HG03442 (cell line): ENCODE measurements around the gene METAP2.
"Not testable (repeated sequence)": the region's sequence is repeated elsewhere in the genome, so short reads cannot be mapped to it uniquely, and the experiment has no call there.

Experiments
- ATAC-seq: cut with Tn5 transposase; IDR thresholded peaks from one replicate; pipeline ENCODE4 v1.9.1; 2021; ENCODE audit warnings: mild to moderate bottlenecking, moderate library complexity; ENCODE audit not compliant: unreplicated experiment

METAP2 gene

DNA sequence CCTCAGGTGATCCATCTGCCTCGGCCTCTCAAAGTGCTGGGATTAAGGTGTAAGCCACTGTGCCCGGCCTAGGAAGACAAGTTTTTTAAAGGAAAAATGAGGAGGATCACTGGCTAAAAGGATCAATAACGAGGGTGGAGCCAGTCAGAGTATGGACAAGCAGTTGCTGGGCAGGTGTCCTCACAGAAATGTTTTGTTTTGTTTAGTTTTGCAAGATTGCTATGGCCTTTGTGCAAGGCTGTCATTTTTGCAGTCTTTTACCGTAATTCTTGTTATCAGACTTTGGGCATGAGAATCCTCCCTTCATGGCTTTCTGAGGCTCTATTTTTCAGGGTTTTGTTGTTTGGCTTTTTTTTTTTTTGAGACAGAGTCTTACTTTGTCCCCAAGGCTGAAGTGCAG lies 11.9 kb upstream of the METAP2 start:
- no peak for ATAC-seq

DNA sequence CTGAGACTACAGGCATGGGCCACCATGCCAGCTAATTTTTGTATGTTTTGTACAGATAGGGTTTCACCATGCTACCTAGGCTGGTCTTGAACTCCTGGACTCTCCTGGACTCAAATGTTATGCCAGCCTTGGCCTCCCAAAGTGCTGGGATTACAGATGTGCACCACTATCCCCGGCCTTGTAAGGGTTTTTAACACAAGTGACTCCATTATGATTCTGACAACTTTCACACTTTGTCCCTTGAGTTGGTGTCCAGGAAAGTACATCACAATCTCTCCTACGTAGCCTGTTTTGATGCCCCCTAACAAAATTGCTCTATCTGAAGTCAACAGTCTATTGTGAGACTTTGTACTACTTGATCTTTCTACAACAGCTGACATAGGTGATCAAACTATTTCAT lies 11.4 kb upstream of the METAP2 start:
- ATAC-seq = no peak

DNA sequence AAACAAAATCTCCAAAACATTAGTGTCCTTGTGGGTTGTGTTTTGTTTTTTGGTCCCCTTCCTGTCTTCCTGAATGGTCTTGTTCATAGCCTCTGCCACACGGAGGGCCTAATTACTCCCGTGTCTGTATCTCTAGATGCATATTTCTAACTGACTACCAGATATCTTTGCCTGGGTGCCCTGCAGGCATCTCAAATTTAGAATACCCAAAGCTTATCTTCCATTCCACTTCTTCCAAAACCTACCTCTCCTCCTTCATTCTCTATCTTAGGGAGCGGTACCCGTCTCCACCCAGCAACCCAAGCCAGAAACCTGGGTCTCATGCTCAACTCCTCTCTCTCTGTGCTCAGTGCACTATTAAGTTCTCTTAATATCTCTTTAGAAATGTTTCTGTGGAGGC lies 10.9 kb upstream of the METAP2 start:
- ATAC-seq = no peak

DNA sequence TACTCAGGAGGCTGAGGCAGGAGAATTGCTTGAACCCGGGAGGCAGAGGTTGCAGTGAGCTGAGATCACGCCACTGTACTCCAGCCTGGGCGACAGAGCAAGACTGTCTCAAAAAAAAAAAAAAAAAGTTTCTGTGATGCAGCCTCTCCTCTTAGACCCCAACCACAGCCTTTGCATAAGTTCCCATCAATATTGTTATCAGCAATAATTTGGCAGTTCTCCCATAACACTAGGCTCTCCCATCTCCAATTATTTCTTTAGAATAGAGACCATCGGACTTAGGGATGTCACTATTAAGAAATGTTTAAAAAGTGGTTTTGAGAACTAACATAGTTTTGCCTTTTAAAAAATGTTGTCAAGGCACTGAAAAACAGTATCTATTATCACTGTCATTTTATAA lies 10.2 kb upstream of the METAP2 start:
- not testable (repeated sequence) for ATAC-seq

DNA sequence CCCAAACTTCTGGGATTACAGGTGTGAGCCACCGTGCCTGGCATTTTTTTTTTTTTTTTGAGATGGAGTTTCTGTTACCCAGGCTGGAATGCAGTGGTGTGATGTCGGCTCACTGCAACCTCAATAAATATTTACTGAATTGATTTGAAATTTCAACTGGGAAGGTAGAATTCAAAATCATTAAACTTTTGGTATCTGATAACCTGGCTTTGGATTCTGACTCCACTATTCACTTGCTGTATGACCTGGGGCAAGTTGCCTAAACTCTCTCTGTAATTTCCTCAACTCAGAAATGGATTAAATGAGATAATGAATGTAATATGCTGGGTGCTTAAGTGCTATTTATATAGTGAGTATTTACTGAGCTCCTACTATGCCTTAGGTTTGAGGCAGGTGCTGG lies 8.7 kb upstream of the METAP2 start:
- no peak for ATAC-seq

DNA sequence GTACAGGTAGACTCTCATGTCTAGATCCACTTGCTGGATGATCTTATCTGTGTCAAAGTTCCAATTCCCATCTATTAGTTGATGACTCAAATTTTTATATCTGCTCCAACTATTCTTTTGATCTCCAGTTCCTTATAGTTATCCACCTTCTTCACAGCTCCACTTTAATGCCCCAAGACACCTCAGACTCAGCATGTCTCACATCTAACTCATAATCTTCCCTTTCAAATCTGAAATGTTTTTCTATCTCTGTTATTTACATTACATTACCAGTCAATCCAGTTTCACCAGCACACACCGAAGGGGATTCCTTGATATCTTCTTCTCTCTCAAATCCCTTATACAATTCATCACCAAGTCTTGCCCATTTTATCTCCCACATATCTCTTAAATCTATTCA lies 3.7 kb upstream of the METAP2 start:
- ATAC-seq = no peak

DNA sequence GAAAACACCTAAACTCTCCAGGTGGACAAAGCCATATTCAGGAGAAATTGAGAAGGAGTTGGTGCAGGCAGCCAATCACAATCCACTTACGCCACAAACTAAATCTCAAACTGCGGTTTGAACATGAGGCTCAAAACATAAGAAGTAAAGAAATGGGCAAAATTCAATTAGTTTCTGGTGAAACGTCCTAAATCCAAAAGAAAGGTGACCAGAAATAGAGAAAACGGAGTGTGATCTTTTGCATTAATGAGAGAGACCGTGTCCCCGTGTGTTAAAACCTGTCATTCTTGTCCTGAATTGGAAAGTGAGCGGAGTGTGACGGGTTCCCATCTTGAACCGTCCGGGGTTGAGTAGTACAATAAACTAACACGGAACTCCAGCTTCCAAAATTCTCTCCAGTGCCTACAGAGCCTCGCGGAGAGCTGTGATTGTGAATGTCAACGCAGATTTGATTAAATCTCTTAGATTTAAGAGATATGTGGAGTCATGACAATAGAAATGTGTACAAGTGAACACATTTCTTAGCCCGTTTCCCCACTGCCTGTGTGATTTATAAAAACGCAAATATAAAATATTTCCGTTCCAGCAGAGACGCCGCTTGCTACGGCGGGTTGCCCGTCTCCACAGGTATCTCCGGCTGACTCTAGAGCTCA lies 595 bp upstream of the METAP2 start:
- ATAC-seq = peak; percentile 25

DNA sequence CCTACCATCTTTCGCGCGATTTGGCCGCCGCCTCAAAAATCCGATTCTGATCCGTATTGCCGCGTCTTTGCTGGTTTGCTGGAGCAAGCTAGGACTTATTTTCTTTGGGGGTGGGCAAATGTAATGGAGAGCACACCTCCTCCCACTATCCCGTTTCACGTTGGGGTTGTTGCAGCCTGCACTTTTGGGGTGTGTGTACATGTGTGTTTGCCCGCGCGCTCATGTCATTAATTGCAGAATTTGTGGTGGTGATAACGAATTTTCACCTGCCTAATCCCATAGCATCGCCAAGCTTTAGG lies 657 bp downstream of the METAP2 start:
- ATAC-seq = no peak

DNA sequence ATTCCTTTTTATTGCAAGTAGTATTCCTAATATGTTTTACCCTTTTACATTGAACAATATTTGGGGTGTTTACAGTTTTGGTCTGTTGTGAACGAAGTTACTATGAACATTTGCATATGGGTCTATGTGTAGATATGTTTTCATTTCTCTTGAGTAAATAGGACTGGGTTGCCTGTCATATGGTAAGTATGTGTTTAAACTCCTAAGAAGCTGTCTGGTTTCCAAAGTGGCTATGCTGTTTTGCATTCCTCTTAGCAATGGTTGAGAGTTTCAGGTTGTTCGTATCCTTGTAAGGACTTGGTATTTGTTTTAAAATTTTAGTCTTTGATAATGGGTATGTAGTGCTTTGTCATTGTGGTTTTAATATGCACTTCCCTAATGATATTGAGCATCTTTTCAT lies 6.3 kb downstream of the METAP2 start:
- ATAC-seq = no peak

DNA sequence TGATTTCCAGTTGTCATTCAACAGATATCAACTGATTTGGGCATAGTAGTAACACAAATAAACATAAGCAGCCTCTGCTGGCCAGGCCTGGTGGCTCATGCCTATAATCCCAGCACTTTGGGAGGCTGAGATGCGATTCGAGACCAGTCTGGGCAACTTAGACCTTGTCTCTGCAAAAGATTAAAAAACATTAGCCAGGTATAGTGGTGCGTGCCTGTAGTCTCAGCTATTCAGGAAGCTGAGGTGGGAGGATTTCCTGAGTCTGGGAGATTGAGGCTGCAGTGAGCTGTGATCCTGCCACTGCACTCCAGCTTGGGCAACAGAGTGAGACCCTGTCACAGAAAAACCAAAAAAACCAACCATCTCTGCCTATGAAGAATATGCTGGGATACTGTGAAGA lies 7.1 kb downstream of the METAP2 start:
- no peak for ATAC-seq

DNA sequence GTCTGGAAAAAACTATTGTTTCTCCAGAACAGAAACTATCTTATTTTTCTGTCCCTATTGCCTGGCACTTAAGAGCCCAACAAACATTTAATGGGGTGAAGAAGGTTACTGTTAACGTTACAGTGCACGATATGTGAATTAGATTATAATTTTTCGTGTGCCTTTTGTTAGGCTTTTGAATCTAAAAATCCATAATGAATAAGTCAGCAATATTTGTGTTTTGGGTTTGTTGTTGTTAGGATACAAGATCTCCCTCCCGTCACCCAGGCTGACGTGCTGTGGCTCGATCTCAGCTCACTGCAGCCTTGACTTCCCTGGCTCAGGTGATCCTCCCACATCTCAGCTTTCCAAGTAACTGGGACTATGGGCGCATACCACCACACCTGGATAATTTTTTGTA lies 7.9 kb downstream of the METAP2 start:
- ATAC-seq = no peak

DNA sequence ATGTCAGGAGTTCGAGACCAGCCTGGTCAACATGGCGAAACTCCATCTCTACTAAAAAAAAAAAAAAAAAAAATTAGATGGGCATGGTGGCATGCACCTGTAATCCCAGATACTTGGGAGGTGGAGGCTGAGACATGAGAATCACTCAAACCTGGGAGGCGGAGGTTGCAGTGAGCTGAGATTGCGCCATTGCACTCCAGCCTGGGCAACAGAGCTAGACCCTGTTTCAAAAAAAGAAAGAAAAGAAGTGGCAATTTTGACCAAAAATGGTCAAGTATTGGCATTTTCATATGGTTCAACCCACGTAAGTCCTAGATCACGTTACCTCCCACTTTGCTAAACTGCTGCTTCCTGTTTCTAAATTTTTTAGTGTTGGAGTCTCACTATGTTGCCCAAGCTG lies 8.6 kb downstream of the METAP2 start:
- not testable (repeated sequence) for ATAC-seq

DNA sequence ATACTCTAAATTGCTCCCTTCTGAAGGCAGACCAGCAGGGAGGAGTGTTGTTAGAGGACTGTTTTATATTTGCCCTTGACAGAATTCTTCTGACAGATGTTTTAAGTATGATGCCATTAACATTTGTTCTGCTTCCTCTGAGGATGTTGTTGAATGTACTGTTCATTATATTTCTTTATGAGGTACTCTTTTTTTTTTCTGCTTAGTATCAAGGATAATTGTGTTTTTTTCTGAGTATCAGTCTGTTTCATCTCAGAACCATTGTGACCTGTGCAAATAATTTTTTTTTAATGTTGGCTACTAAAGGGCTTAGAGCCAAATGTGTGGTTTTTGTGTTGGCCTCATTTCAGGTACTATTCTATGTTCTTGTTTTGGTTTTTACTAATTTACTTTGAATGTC lies 10.6 kb downstream of the METAP2 start:
- no peak for ATAC-seq

DNA sequence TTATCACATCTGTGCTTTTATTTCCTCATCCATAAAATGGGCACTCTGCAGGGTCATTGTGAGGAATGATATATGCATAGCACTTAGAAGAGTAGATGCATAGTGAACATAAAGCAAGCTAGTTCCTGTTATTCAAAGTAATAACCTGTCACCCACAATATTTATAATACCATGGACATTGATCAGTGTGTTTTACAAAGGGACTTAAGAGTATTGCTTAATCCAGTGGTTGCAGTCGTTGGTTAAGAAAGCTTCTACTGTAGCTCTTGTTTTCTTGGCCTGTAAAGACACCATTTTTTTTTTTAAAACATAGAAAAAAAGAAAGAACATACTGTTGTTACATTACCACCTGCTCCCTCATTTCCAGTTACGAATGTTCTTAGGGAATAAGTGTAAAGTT lies 13.1 kb downstream of the METAP2 start:
- ATAC-seq = no peak

DNA sequence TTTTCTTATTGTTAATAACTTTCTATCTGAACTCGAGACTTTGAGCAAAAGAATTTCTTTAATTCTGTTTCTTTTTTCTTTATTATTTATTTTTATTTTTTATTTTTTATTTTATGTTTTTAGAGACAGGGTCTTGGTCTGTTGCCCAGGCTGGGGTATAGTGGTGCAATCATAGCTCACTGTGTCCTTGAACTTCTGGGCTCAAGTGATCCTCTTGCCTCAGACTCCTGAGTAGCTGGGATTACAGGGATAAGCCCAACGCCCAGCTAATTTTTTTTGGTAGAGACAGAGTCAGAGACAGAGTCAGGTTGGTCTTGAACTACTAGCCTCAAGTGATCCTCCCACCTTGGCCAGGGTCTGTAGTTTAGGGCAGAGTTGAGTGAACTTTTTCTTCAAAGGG lies 18.5 kb downstream of the METAP2 start:
- ATAC-seq = no peak

DNA sequence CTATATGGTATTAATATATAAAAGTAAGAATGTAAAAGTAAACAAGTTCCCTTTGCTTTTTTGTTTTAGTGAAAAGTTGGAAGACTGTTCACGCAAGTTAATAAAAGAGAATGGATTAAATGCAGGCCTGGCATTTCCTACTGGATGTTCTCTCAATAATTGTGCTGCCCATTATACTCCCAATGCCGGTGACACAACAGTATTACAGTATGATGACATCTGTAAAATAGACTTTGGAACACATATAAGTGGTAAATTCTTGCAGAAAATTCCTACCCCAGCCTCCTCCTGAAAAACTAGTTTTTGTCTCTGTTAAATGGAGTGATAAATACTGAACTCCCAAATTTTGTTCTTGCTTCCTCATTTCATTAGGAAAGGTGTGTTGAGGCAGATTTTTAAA lies 20.9 kb downstream of the METAP2 start:
- ATAC-seq = no peak

DNA sequence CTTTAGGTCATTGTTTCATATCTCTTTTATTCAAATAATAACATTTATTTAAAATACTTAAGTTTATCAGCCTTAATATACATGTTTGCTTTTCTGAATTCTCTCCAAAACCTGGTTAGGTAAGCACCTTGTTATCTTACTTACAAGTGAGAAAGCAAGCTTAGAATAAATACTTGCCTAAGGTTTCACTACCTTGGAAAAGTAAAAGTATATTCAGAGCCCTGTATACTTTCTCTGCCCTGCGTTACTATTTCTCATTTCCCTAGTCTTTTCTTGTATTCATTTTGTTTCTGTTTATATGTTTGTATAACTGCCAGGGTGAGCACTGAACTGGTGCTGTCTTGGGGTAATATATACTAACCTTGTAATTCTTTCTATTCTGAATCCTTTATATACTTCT lies 21.5 kb downstream of the METAP2 start:
- ATAC-seq = no peak

DNA sequence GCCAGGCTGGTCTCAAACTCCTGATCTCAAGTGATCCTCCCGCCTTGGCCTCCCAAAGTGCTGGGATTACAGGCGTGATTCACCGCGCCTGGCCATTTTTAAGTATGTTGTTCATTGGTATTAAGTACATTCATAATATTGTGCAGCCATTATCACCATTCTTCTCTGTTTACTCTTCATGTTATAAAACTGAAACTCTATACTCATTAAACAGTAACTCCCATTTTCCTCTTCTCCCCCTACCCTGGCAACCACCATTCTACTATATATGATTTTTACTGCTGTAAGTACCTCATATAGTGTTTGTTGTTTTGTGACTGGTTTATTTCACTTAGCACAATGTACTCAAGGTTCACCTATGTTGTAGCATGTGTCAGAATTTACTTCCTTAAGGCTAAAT lies 23.1 kb downstream of the METAP2 start:
- ATAC-seq = no peak

DNA sequence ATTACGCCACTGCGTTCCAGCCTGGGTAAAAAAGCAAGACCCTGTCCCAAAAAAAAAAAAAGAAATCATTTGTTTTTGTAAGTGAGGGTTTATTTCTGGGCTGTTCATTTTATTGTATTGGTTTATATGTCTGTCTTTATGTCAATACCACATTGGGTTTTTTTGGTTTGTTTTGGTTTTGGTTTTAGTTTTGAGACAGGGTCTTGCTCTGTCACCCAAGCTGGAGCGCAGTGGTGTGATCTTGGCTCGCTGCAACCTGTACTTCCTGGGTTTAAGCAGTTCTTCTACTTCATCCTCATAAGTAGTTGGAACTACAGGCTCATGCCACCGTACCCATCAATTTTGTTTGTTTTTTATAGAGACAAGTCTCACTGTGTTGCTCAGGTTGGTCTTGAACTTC lies 25.0 kb downstream of the METAP2 start:
- no peak for ATAC-seq

DNA sequence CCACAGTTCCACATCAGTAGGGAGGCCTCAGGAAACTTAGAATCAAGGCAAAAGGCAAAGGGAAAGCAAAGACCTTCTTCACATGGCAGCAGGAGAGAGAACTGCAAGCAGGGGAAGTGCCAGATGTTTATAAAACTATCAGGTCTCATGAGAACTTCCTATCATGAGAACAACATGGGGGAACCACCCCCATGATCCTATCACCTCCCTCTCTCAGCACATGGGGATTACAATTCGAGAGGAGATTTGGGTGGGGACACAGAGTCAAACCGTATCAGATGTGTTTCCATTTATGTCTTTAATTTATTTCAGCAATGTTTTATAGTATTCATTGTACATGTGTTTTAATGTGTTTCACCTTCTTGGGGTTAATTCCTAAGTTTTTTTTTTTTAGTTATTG lies 25.8 kb downstream of the METAP2 start:
- no peak for ATAC-seq

DNA sequence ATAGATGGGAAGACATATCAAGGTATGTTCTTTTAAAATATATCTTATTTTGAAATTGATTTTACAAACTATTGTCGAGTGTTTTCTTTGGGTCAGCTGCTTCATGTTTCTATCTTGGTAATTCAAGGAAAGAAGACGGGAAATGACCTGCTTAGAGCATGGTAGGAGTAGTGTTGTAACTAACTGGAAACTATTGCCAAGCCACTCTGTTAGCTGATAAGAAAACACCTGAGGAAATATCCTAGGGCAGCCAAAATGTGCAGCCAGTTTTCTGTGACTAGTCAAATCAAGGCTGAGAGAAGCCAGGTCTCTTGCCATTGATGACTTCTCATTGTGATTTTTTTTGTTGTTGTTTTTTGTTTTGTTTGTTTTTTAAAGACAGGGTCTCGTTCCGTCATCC lies 30.2 kb downstream of the METAP2 start:
- no peak for ATAC-seq

DNA sequence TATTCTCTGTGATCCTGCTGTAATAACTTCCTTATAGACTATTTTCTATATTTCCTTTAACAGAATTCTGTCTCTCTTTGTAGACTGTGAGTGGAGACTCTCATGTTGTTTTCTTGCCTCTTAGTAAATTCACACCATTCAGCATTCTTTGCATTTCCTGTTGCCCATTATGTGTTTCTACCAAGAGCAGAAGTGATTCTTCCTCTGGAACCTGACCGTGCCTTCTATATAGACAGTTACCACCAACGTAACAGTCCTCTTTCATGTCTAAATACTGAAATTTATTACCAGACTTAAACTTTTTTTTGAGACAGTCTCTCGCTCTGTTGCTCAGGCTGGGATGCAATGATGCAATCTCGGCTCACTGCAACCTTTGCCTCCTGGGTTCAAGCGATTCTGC lies 31.1 kb downstream of the METAP2 start:
- ATAC-seq = no peak

DNA sequence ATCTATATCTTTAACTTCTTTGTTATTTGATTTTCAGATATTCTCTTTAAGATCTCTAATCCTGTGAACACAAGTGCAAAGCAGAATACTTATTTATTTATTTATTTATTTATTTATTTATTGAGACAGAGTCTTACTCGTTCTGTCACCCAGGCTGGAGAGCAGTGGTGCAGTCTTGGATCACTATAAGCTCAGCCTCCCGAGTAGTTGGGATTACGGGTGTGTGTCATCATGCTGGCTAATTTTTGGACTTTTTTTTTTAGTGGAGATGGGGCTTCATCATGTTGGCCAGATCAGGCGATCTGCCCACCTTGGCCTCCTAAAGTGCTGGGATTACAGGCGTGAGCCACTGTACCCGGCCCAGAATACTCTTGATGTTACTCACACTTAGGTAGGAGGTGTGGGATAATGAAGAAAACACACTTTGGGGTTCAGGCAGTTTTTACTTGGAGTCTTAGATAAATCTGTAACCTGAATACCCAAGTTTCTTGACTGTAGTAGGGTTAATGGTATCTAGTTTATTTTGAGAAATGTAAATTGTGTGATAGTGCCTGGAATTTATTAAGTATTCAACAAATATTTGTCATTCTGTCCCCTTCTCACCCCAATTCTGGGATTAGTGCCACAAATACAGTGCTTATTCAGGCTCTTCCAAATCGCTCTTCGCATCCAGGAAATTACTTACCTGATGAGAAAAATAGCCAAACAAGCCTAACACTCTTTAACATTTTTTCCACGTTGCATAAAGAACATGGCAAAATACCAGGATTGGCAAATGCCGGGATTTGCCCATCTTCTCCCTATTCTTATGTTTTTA lies 33.0 kb downstream of the METAP2 start:
- ATAC-seq = no peak
